ENCODE results near the gene CAND2. TPM values are rescaled to one million over a fixed set of nuclear protein-coding genes. Genes with fewer than 3 reads are reported as not detected.

CAND2 gene
- total and polyA plus RNA-seq, 2 experiments from 2014 or later, result 4.3 to 5.0 TPM

GRCh38 chr3:12835052-12835665 lies 38.7 kb downstream of the CAND2 start:
- H3K36me3 ChIP-seq (replicated peaks; ENCODE audit: insufficient read depth, low read depth), result peaks cover 5% of the 10 kb centered on the region
- peaks cover 53% of the 10 kb centered on the region for H4K20me1 ChIP-seq (ENCODE audit: insufficient read depth, poor library complexity, severe bottlenecking)
- no peak for DNase-seq (ENCODE audit: low spot score)

GRCh38 chr3:12837295-12837986 lies 41.0 kb downstream of the CAND2 start:
- TF ChIP-seq EZH2phosphoT487 (IDR thresholded peaks at IDR 0.05; ENCODE audit: low read depth, severe bottlenecking, unreplicated experiment), result no peak
- no peak for TF ChIP-seq EZH2 (IDR thresholded peaks at IDR 0.05; ENCODE audit: borderline replicate concordance)
- TF ChIP-seq CTCF (IDR thresholded peaks at IDR 0.05; ENCODE audit: poor library complexity), result no peak
- Histone ChIP-seq H3K4me1 (ENCODE audit: insufficient read depth) (peaks cover 13% of the 10 kb centered on the region), H3K9me2 (replicated peaks; ENCODE audit: insufficient read depth) (no peaks in the 10 kb centered on the region), H3K36me3 (replicated peaks; ENCODE audit: insufficient read depth, low read depth) (peaks cover 5% of the 10 kb centered on the region), H2AFZ (no peak overlapping the region), H3K9me3 (ENCODE audit: low read depth) (no peaks in the 10 kb centered on the region), H3K4me3 (no peak overlapping the region), H4K20me1 (ENCODE audit: insufficient read depth, poor library complexity, severe bottlenecking) (peaks cover 57% of the 10 kb centered on the region), H3K27ac (no peak overlapping the region), H3K79me2 (peaks cover 42% of the 10 kb centered on the region), H3K4me2 (peak overlapping the region; percentile 67), H3K27me3 (no peaks in the 10 kb centered on the region)
- 89% methylated on average over 6 of the region's 6 CpGs for WGBS (ENCODE audit: low lambda C conversion rate, missing lambda C conversion rate)
- DNase-seq (ENCODE audit: low spot score), result no peak

More at GRCh38 chr3:12835052-12835665, 38.7 kb downstream of the CAND2 start:
- 96% methylated on average over 6 of the region's 6 CpGs for WGBS (ENCODE audit: low lambda C conversion rate, missing lambda C conversion rate)
- Histone ChIP-seq H3K79me2 (peaks cover 32% of the 10 kb centered on the region), H3K9me3 (ENCODE audit: low read depth) (no peaks in the 10 kb centered on the region), H3K27ac (no peak overlapping the region), H3K4me1 (ENCODE audit: insufficient read depth) (peaks cover 13% of the 10 kb centered on the region), H3K4me2 (no peak overlapping the region), H3K27me3 (no peaks in the 10 kb centered on the region), H3K9me2 (replicated peaks; ENCODE audit: insufficient read depth) (no peaks in the 10 kb centered on the region), H3K4me3 (no peak overlapping the region), H2AFZ (no peak overlapping the region)
- TF ChIP-seq EZH2 (IDR thresholded peaks at IDR 0.05; ENCODE audit: borderline replicate concordance) (no peak), EZH2phosphoT487 (IDR thresholded peaks at IDR 0.05; ENCODE audit: low read depth, severe bottlenecking, unreplicated experiment) (no peak), CTCF (IDR thresholded peaks at IDR 0.05; ENCODE audit: poor library complexity) (no peak)

- peak overlapping the region; percentile 67 for H3K4me2 ChIP-seq
- no peaks in the 10 kb centered on the region for H3K9me2 ChIP-seq (replicated peaks; ENCODE audit: insufficient read depth)
- peaks cover 13% of the 10 kb centered on the region for H3K4me1 ChIP-seq (ENCODE audit: insufficient read depth)
- WGBS (ENCODE audit: low lambda C conversion rate, missing lambda C conversion rate), result 87% methylated on average over 13 of the region's 13 CpGs
- no peaks in the 10 kb centered on the region for H3K27me3 ChIP-seq
- H2AFZ ChIP-seq, result no peak overlapping the region
- no peak overlapping the region for H3K4me3 ChIP-seq
- H3K79me2 ChIP-seq, result peaks cover 42% of the 10 kb centered on the region
- DNase-seq (ENCODE audit: low spot score), result no peak
- peaks cover 57% of the 10 kb centered on the region for H4K20me1 ChIP-seq (ENCODE audit: insufficient read depth, poor library complexity, severe bottlenecking)
- TF ChIP-seq CTCF (IDR thresholded peaks at IDR 0.05; ENCODE audit: poor library complexity) (no peak), EZH2phosphoT487 (IDR thresholded peaks at IDR 0.05; ENCODE audit: low read depth, severe bottlenecking, unreplicated experiment) (no peak), EZH2 (IDR thresholded peaks at IDR 0.05; ENCODE audit: borderline replicate concordance) (no peak)
- no peaks in the 10 kb centered on the region for H3K9me3 ChIP-seq (ENCODE audit: low read depth)
- peaks cover 5% of the 10 kb centered on the region for H3K36me3 ChIP-seq (replicated peaks; ENCODE audit: insufficient read depth, low read depth)
- H3K27ac ChIP-seq, result no peak overlapping the region
Observed at GRCh38 chr3:12838179-12838965, 41.9 kb downstream of the CAND2 start.

Data from hepatocyte (in vitro differentiated cells).